ENCODE results near the gene TRAIP. TPM values are rescaled to one million over a fixed set of nuclear protein-coding genes. Genes with fewer than 3 reads are reported as not detected.

The TRAIP gene
- total RNA-seq, 1 experiment from 2014 or later = 18.5 TPM

DNA sequence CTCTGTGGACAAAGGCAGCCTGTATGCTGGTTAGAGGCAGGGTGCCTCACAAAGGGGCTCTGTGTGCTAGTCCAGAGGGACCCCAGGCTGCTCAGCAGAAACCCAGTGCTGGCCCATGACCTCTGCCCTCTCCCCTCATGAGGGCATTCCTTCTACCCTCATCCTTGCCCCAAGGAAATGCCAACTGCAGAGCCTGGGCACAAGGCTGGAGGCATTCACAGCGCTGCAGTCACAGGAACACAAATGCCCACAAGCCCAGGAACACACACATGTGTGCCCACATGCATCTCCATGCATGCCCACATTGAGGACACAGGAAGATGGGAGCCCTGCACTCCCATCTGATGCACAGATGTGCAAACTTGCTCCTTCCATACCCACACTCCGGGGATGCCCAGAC is 49.5 kb downstream of the TRAIP start:
- POLR2A ChIA-PET = no interaction called here
- BruUV-seq (replicated peaks) = no TSS peak
- CTCF ChIA-PET = no interaction called here
- TF ChIP-seq, protein P1, sequence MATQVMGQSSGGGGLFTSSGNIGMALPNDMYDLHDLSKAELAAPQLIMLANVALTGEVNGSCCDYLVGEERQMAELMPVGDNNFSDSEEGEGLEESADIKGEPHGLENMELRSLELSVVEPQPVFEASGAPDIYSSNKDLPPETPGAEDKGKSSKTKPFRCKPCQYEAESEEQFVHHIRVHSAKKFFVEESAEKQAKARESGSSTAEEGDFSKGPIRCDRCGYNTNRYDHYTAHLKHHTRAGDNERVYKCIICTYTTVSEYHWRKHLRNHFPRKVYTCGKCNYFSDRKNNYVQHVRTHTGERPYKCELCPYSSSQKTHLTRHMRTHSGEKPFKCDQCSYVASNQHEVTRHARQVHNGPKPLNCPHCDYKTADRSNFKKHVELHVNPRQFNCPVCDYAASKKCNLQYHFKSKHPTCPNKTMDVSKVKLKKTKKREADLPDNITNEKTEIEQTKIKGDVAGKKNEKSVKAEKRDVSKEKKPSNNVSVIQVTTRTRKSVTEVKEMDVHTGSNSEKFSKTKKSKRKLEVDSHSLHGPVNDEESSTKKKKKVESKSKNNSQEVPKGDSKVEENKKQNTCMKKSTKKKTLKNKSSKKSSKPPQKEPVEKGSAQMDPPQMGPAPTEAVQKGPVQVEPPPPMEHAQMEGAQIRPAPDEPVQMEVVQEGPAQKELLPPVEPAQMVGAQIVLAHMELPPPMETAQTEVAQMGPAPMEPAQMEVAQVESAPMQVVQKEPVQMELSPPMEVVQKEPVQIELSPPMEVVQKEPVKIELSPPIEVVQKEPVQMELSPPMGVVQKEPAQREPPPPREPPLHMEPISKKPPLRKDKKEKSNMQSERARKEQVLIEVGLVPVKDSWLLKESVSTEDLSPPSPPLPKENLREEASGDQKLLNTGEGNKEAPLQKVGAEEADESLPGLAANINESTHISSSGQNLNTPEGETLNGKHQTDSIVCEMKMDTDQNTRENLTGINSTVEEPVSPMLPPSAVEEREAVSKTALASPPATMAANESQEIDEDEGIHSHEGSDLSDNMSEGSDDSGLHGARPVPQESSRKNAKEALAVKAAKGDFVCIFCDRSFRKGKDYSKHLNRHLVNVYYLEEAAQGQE (IDR thresholded peaks at IDR 0.05; ENCODE audit: insufficient read depth in 1 of 2, low read depth in 2 of 2, low read length in 1 of 2) = no peak
- TF ChIP-seq, protein P2, sequence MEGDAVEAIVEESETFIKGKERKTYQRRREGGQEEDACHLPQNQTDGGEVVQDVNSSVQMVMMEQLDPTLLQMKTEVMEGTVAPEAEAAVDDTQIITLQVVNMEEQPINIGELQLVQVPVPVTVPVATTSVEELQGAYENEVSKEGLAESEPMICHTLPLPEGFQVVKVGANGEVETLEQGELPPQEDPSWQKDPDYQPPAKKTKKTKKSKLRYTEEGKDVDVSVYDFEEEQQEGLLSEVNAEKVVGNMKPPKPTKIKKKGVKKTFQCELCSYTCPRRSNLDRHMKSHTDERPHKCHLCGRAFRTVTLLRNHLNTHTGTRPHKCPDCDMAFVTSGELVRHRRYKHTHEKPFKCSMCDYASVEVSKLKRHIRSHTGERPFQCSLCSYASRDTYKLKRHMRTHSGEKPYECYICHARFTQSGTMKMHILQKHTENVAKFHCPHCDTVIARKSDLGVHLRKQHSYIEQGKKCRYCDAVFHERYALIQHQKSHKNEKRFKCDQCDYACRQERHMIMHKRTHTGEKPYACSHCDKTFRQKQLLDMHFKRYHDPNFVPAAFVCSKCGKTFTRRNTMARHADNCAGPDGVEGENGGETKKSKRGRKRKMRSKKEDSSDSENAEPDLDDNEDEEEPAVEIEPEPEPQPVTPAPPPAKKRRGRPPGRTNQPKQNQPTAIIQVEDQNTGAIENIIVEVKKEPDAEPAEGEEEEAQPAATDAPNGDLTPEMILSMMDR (IDR thresholded peaks at IDR 0.05) = no peak
- TF ChIP-seq TCF7L2 (IDR thresholded peaks at IDR 0.05; ENCODE audit: low read depth, low read length) (no peak), SIN3A (IDR thresholded peaks at IDR 0.05; ENCODE audit: borderline replicate concordance, insufficient read depth, low read depth, low read length) (no peak), POLR2AphosphoS5 (IDR thresholded peaks at IDR 0.05; ENCODE audit: low read depth, low read length) (no peak)
- Histone ChIP-seq H3K4me3 (ENCODE audit: low read depth in 2 of 2, low read length in 2 of 2) (no peak overlapping the region), H3K4me1 (ENCODE audit: control insufficient read depth, insufficient read depth, low read length) (no peaks in the 10 kb centered on the region), H3K27ac (ENCODE audit: low read length) (no peak overlapping the region), H3K27me3 (ENCODE audit: control insufficient read depth, insufficient read depth, low read length) (no peaks in the 10 kb centered on the region), H3K9me3 (ENCODE audit: control insufficient read depth, insufficient read depth, low read depth, low read length) (no peaks in the 10 kb centered on the region), H3K36me3 (ENCODE audit: control insufficient read depth, insufficient read depth, low read length) (no peaks in the 10 kb centered on the region)
- no peak for ATAC-seq
- in situ Hi-C loops (cut with HindIII; ENCODE audit: low pct_unique_long_range_greater_than_20kb, low sequenced_read_pairs) = no loop called here
- no peak for DNase-seq (ENCODE audit: low read depth, low spot score)
- intact Hi-C loops (cut with micrococcal nuclease; ENCODE audit: unreplicated experiment) = no loop called here

DNA sequence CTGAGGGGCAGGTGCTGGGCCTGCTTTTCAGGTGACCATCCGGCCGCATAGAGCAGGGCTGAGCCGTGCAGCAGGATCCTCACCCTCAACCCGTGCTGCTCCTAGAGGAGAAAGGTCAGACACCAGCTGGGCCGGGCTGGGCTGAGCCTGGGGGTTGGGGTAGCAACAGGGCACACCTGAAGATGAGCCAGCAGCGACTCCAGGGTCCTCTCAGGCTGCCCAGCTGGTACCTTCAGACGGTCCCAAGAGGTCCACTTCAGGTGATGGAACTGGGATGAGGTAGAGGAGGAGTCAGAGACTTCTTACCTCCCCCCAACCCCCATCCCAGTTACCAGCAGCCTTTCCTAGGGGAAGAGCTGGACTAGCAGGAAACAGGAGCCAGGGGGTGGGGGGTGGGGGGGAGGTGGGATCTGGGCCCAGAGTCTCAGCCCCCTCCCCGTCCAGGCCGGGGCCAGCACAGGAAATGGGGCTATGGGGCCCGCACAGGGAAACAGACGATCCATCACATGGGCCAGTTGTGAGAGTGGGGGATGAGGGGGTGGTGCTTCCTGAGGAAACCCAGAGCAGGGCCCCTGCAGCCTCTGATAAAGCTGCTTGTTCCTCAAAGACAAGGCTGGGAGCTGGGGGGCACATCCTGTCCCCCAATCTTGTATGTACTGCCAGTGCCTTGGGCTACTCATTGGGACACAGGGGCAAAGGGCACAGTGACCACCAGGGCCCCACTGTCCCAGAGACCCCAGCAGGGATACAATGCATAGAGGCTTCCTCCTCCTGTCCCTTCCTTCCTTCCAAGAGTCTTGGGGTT is 50.3 kb downstream of the TRAIP start:
- no peaks in the 10 kb centered on the region for H3K27me3 ChIP-seq (ENCODE audit: control insufficient read depth, insufficient read depth, low read length)
- H3K4me1 ChIP-seq (ENCODE audit: control insufficient read depth, insufficient read depth, low read length) = no peaks in the 10 kb centered on the region
- POLR2A ChIA-PET = no interaction called here
- no peak for TF ChIP-seq TCF7L2 (IDR thresholded peaks at IDR 0.05; ENCODE audit: low read depth, low read length)
- no peak for TF ChIP-seq SIN3A (IDR thresholded peaks at IDR 0.05; ENCODE audit: borderline replicate concordance, insufficient read depth, low read depth, low read length)
- TF ChIP-seq, protein P2 (IDR thresholded peaks at IDR 0.05) = no peak
- no peak for TF ChIP-seq POLR2AphosphoS5 (IDR thresholded peaks at IDR 0.05; ENCODE audit: low read depth, low read length)
- TF ChIP-seq, protein P1 (IDR thresholded peaks at IDR 0.05; ENCODE audit: insufficient read depth in 1 of 2, low read depth in 2 of 2, low read length in 1 of 2) = no peak
- ATAC-seq = no peak
- no TSS peak for BruUV-seq (replicated peaks)
- CTCF ChIA-PET = no interaction called here
- no peaks in the 10 kb centered on the region for H3K9me3 ChIP-seq (ENCODE audit: control insufficient read depth, insufficient read depth, low read depth, low read length)
- intact Hi-C loops (cut with micrococcal nuclease; ENCODE audit: unreplicated experiment) (no loop called here), in situ Hi-C loops (cut with HindIII; ENCODE audit: low pct_unique_long_range_greater_than_20kb, low sequenced_read_pairs) (no loop called here)
- no peak for DNase-seq (ENCODE audit: low read depth, low spot score)
- no peaks in the 10 kb centered on the region for H3K36me3 ChIP-seq (ENCODE audit: control insufficient read depth, insufficient read depth, low read length)
- no peak overlapping the region for H3K27ac ChIP-seq (ENCODE audit: low read length)
- H3K4me3 ChIP-seq (ENCODE audit: low read depth in 2 of 2, low read length in 2 of 2) = no peak overlapping the region

Data from Panc1 (cell line).